T-helper 9 cell (primary cell): ENCODE measurements around the gene CALHM2.
"Not testable (repeated sequence)": the region's sequence is repeated elsewhere in the genome, so short reads cannot be mapped to it uniquely, and the experiment has no call there.

Experiments
- DNase-seq: peaks from one replicate; pipeline ENCODE4 v3.0.0-alpha.2; 2020
- total RNA-seq, 2 donors: gene quantifications; one replicate each; lab custom pipeline; 2026; lab: John Stamatoyannopoulos, UW

Gene CALHM2
- 12.1 to 67.7 reads per million in 2 donors for total RNA-seq

GRCh38 chr10:103451831-103452505, at the start of gene CALHM2:
CALHM2 (minus strand) TSS chr10:103452370; CDS start chr10:103449941, 2,429 bp downstream.
- peak; percentile 46 for DNase-seq

- DNase-seq, result no peak
Observed at GRCh38 chr10:103501186-103501585, 49.0 kb upstream of the CALHM2 start.

- no peak for DNase-seq
Observed at GRCh38 chr10:103500481-103500880, 48.3 kb upstream of the CALHM2 start.

GRCh38 chr10:103499881-103500280, 47.7 kb upstream of the CALHM2 start:
- no peak for DNase-seq

- DNase-seq, result no peak
Observed at GRCh38 chr10:103498936-103499638, 46.9 kb upstream of the CALHM2 start.

- no peak for DNase-seq
Observed at GRCh38 chr10:103497161-103497915, 45.2 kb upstream of the CALHM2 start.

- DNase-seq, result no peak
Observed at GRCh38 chr10:103495321-103495720, 43.2 kb upstream of the CALHM2 start.

- DNase-seq, result peak; percentile 10
Observed at GRCh38 chr10:103493916-103494877, 42.0 kb upstream of the CALHM2 start.

GRCh38 chr10:103493362-103493915, 41.3 kb upstream of the CALHM2 start, which contains the start of gene NEURL1:
NEURL1 (plus strand) TSS chr10:103493705; CDS start chr10:103494388, 683 bp downstream.
- DNase-seq, result no peak

GRCh38 chr10:103492655-103493261, 40.6 kb upstream of the CALHM2 start:
- DNase-seq, result no peak

GRCh38 chr10:103491729-103492364, 39.7 kb upstream of the CALHM2 start:
- DNase-seq, result no peak

GRCh38 chr10:103490986-103491314, 38.8 kb upstream of the CALHM2 start:
- no peak for DNase-seq

GRCh38 chr10:103487410-103487708, 35.2 kb upstream of the CALHM2 start:
- DNase-seq, result no peak

- not testable (repeated sequence) for DNase-seq
Observed at GRCh38 chr10:103486635-103487409, 34.7 kb upstream of the CALHM2 start.

GRCh38 chr10:103481974-103482531, 29.9 kb upstream of the CALHM2 start:
- DNase-seq, result no peak

- no peak for DNase-seq
Observed at GRCh38 chr10:103480521-103480920, 28.4 kb upstream of the CALHM2 start.

- DNase-seq, result no peak
Observed at GRCh38 chr10:103479135-103479534, 27.0 kb upstream of the CALHM2 start, which contains the start of gene CALHM3. CALHM3 (minus strand) TSS chr10:103479240; CDS start chr10:103479032, 208 bp downstream.

GRCh38 chr10:103478671-103479070, 26.5 kb upstream of the CALHM2 start:
- DNase-seq, result no peak

GRCh38 chr10:103476046-103476768, 24.0 kb upstream of the CALHM2 start:
- no peak for DNase-seq
